ENCODE results near the gene XCL2. TPM values are rescaled to one million over a fixed set of nuclear protein-coding genes. Genes with fewer than 3 reads are reported as not detected.

Gene XCL2
- not detected in 2 replicates for total RNA-seq

GRCh38 chr1:168543840-168544498 is at the start of gene XCL2:
Gene XCL2 (minus strand): TSS chr1:168543997. CDS start chr1:168543964, 33 bp downstream.

GRCh38 chr1:168576245-168576688 is 32.5 kb upstream of the XCL2 start, which contains the start of gene XCL1:
Gene XCL1 (plus strand): TSS chr1:168576605. CDS start chr1:168576638, 33 bp downstream.

Other genes starting within 250 kb of the XCL2 start
- gene XCL1, start 32.6 kb upstream of the XCL2 start, total RNA-seq = not detected in 2 replicates
- under 0.01 TPM in 1 of 2 replicates, not detected in the other for gene DPT, start 185.2 kb upstream of the XCL2 start, total RNA-seq